ENCODE data around the gene NKAIN2. TPM values are rescaled to one million over a fixed set of nuclear protein-coding genes. Genes with fewer than 3 reads are reported as not detected.

NKAIN2 gene
- total and polyA plus RNA-seq, 8 donors = 0.02 to 0.09 TPM; not detected in 6

- WGBS, 2 donors = 37 to 45% methylated on average over 2 of the region's 2 CpGs
- TF ChIP-seq CTCF (IDR thresholded peaks at IDR 0.05) = no peak
- no peak for FAIRE-seq
- no peaks in the 10 kb centered on the region for H3K36me3 ChIP-seq
- no peak overlapping the region for H3K27ac ChIP-seq
- no peak for ATAC-seq
- intact Hi-C loops (cut with DNase I) = no loop called here
- no peak for DNase-seq
- H3K4me1 ChIP-seq = no peaks in the 10 kb centered on the region
- no peak overlapping the region for H3K4me3 ChIP-seq
- no peaks in the 10 kb centered on the region for H3K27me3 ChIP-seq
- no peaks in the 10 kb centered on the region for H3K9me3 ChIP-seq
Observed at GRCh38 chr6:124590001-124590400, 786.3 kb downstream of the NKAIN2 start.

- intact Hi-C loops (cut with DNase I) = no loop called here
- 43 to 65% methylated on average over 1 of the region's 1 CpG for WGBS, 2 donors
- H3K36me3 ChIP-seq = no peaks in the 10 kb centered on the region
- H3K4me1 ChIP-seq = no peaks in the 10 kb centered on the region
- ATAC-seq (no peak), FAIRE-seq (no peak), DNase-seq (no peak)
- no peak overlapping the region for H3K4me3 ChIP-seq
- no peaks in the 10 kb centered on the region for H3K9me3 ChIP-seq
- no peaks in the 10 kb centered on the region for H3K27me3 ChIP-seq
- no peak for TF ChIP-seq CTCF (IDR thresholded peaks at IDR 0.05)
- H3K27ac ChIP-seq = no peak overlapping the region
Observed at GRCh38 chr6:124599656-124600055, 796.0 kb downstream of the NKAIN2 start.

- intact Hi-C loops (cut with DNase I) = no loop called here
- TF ChIP-seq CTCF (IDR thresholded peaks at IDR 0.05) = no peak
- 48 to 54% methylated on average over 3 of the region's 3 CpGs for WGBS, 2 donors
- ATAC-seq (no peak), DNase-seq (no peak), FAIRE-seq (no peak)
- no peak overlapping the region for H3K4me3 ChIP-seq
- no peaks in the 10 kb centered on the region for H3K4me1 ChIP-seq
- no peaks in the 10 kb centered on the region for H3K27me3 ChIP-seq
- H3K9me3 ChIP-seq = no peaks in the 10 kb centered on the region
- no peaks in the 10 kb centered on the region for H3K36me3 ChIP-seq
- H3K27ac ChIP-seq = no peak overlapping the region
Observed at GRCh38 chr6:124604719-124605118, 801.1 kb downstream of the NKAIN2 start.

GRCh38 chr6:124607119-124607627 lies 803.5 kb downstream of the NKAIN2 start:
- Histone ChIP-seq H3K27ac (no peak overlapping the region), H3K9me3 (no peaks in the 10 kb centered on the region), H3K4me1 (no peaks in the 10 kb centered on the region), H3K27me3 (no peaks in the 10 kb centered on the region), H3K4me3 (no peak overlapping the region), H3K36me3 (no peaks in the 10 kb centered on the region)
- ATAC-seq (no peak), DNase-seq (no peak), FAIRE-seq (no peak)
- intact Hi-C loops (cut with DNase I) = no loop called here
- TF ChIP-seq CTCF (IDR thresholded peaks at IDR 0.05) = no peak

- Histone ChIP-seq H3K4me1 (no peaks in the 10 kb centered on the region), H3K27me3 (no peaks in the 10 kb centered on the region), H3K9me3 (no peaks in the 10 kb centered on the region), H3K4me3 (no peak overlapping the region), H3K27ac (no peak overlapping the region), H3K36me3 (no peaks in the 10 kb centered on the region)
- no peak for FAIRE-seq
- intact Hi-C loops (cut with DNase I) = no loop called here
- DNase-seq = no peak
- no peak for TF ChIP-seq CTCF (IDR thresholded peaks at IDR 0.05)
- WGBS, 2 donors = 34 to 39% methylated on average over 2 of the region's 2 CpGs
- ATAC-seq = no peak
Observed at GRCh38 chr6:124613031-124613430, 809.4 kb downstream of the NKAIN2 start.
